ENCODE results near the gene ZNF468.
A peak's percentile ranks its signal among the peaks of the same experiment; 100 is the strongest.
"Not testable (repeated sequence)": the region's sequence is repeated elsewhere in the genome, so short reads cannot be mapped to it uniquely, and the experiment has no call there.

The ZNF468 gene

DNA sequence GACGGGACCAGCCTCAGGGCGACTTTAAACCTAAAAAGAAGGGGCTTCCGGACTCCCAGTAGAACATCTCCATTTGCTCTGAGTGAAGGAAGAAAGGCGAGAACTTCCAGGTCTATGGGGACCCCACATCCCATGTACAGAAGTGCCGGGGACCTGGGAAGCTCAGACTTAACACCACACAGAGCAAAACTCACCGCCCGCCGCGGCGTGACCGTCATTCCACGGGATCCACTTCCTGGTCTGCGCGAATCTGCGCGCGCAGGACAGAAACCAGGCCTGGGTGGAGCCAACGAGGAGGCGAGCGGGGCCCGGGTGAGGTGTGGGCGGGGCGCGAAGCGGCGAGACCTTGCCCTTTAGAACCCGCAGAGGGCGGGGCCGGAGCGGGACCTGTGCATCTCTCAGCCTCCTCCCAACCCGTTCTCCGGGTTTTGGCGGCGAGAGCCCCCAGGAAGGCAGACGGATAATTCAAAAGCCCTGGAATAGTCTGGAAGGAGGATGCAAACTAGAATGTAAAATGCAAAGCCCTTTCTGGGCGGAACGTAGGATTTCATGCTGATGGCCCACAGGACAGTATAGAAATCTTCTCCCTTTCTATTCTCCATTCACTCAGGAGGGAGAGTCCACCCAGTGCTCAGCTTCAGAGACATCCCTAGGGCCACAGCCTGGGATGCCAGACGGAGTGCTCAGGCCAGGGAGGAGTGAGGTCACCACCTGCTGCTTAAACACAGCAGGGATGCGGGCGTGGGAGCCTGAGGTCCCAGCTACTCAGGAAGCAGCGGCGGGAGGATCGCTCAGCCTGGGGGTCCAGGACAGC, at the start of gene ZNF468:
Gene ZNF468 (minus strand): TSS at position 242 of the 814 bp plus-strand sequence. CDS start 3,347 bp downstream, outside the sequence.
- peak; percentile 46 for DNase-seq (ENCODE audit: low spot score)

GRCh38 chr19:52904052-52904780, 46.8 kb upstream of the ZNF468 start:
- DNase-seq (ENCODE audit: low spot score): not testable (repeated sequence)

DNA sequence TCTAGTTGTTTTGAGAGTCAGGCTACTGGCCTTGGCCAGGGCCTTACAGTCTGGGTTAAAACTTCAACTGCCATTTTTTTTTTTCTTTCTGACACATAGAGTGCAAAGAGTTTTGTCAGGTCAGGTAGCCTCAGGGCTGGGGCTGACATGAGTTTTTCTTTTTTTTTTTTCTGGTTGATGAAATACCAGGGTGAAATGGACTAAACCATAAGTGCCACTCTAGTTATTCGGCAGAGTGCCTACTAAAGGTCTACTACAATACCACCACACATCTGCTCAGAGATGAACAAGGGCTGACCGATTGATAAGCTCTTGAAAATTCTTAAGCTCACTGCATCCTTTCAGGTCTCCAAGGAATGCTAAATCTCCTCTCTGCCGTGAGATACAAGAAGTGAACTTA, 44.4 kb upstream of the ZNF468 start:
- DNase-seq (ENCODE audit: low spot score): no peak

DNA sequence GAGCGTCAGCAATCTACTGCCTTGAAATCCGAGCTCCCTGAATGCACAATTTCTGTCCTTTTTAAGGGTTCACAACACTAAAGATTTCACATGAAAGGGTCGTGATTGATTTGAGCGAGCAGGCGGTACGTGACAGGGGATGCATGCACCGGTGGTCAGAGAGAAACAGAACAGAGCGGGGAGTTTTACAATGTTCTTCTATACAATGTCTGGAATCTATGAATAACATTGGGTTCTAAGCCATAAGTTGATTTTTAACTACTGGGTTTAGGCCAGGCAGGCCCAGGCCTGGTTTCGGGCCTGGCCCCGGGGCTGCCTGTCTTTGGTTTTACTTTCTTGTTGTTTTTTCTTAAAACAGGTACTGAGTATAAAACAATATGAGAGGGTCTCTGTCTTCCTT, 41.2 kb upstream of the ZNF468 start:
- not testable (repeated sequence) for DNase-seq (ENCODE audit: low spot score)

DNA sequence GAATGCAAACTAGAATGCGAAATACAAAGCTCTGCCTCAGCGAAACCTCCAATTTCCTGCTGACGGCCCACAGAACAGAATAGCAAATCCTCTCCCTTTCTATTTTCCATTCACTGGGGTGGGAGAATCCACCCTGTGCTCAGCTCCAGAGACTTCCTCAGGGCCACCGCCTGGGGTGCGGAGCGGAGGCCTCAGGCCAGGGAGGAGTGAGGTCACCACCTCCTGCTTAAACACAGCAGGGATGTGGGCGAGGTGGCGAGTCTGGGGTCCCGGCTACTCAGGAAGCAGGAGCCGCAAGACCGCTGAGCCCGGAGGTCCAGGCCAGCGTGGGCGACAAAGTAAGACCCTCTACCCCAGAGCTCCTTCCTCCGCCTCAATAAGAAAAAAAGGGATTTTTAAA, 40.7 kb upstream of the ZNF468 start:
- DNase-seq (ENCODE audit: low spot score): no peak

GRCh38 chr19:52897138-52897935, 39.9 kb upstream of the ZNF468 start, which contains the start of gene ZNF320:
Gene ZNF320 (minus strand): TSS chr19:52897635. CDS start chr19:52890255, 7,380 bp downstream.
- DNase-seq (ENCODE audit: low spot score): peak; percentile 89

DNA sequence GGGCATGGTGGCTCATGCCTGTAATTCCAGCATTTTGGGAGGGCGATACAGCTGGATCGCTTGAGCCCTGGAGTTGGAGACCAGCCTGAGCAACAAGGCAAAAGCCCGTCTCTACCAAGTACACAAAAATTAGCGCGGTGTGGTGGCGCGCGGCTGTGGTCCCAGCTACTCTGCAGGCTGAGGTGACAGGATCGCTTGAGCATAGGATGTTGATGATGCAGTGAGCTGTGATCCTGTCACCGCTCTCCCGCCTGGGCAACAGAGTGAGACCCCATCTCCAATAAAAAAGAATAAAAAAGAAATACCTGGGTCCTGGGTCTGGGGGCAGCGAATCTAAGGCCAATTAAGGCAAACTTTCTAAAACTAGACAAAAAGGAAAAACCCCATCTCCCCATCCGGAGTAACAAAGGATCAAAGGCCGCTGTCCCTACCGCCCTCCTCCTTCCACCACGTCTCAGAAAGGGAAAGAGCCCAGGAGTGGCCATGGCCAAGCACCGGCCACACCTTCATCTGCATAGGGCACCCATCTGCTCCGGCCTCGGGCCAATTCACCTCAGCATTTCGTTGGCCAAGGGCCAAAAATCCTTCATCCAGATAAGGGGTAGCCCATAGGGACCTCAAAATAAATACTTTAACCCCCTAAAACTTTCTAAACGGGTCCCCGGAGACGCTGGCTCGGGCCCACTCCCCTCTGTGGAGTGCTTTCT, 39.2 kb upstream of the ZNF468 start:
- DNase-seq (ENCODE audit: low spot score): no peak

DNA sequence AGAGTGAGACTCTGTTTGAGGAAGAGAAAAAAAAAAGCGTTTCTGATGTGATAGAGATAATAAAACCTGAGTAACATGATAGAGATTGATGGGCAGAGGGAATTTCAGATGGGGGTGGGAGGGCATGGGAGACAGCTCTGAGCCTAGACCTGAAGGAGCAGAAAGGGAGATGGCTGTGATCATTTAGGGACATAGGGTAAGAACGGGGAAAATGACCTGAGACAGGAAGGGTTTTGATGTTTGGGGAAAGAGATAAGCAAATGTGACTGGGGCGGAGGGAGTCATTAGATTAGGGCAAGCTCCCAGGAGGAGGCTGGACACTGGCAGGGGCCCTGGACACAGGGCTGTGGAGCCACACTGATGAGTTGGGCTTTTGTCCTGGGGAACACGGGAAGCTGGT, 33.9 kb upstream of the ZNF468 start:
- no peak for DNase-seq (ENCODE audit: low spot score)

DNA sequence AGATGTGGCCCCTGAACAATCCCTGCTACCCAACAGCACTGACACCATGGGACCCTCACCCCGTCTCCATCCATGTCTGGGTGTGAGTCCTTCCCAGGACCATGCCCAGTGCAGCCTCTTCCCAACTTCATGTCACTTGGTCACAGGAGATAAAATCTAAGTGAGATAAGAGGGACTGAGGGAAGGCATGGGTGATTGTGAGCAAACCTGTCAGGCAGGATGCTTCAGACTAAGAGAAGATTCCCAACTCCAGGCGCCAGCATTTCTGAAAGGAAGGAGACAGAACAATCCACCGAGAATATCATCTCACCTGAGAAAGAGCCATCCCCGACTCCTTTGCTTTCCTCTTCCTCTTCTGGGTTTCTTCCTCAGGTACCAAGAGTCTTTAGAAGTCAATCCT, 32.5 kb upstream of the ZNF468 start:
- no peak for DNase-seq (ENCODE audit: low spot score)

GRCh38 chr19:52889076-52889475, 31.7 kb upstream of the ZNF468 start:
- no peak for DNase-seq (ENCODE audit: low spot score)

DNA sequence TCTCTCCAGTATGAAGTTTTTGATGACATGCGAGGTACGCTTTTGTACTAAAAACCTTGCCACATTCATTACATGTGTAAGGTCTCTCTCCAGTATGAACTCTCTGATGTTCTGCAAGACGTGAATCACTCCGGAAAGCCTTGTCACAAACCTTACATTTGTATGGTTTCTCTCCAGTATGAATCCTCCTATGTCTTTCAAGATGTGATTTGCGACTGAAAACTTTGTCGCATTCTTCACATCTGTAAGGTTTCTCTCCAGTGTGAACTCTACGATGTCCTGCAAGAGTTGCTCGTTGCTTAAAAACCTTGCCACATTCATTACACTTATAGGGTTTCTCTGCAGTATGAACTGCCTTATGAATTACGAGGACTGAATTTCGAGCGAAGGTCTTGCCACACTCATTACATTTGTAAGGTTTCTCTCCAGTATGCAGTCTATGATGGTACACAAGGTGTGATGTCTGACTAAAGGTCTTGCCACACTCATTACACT, 23.5 kb upstream of the ZNF468 start:
- no peak for DNase-seq (ENCODE audit: low spot score)

- not testable (repeated sequence) for DNase-seq (ENCODE audit: low spot score)
Measured at GRCh38 chr19:52872996-52873395, 15.6 kb upstream of the ZNF468 start.

DNA sequence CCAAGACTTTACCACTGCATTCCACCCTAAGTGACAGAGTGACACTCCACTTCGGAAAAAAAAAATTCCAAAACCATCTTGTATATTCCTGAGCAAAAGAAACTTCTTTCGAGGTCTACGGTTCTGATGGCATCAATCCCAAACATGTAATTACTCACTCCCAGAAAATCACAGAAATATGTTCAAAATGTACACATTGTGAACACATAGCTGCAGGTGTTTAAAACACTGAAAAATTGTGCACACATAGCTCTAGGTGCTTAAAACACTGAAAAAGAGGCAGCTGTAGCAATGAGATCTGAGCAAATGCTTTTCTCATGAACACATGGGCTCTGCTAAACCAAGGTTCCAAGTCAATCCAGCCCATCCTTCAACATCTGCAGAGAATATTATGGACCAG, 14.0 kb upstream of the ZNF468 start:
- no peak for DNase-seq (ENCODE audit: low spot score)

DNA sequence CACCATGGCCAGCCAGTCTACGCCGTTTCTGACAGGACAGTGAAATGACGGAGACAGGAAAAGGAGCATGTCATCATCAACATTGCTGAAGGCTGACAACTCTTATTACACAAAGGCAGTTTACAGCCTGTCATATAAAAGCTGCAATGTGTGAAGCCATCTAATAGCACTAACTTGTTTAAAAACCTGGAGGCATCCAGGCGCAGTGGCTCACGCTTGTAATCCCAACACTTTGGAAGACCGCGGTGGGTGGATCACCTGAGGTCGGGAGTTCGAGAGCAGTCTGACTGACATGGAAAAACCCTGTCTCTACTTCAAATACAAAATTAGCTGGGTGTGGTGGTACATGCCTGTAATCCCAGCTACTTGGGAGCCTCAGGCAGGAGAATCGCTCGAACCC, 10.6 kb upstream of the ZNF468 start:
- DNase-seq (ENCODE audit: low spot score): not testable (repeated sequence)

- DNase-seq (ENCODE audit: low spot score): not testable (repeated sequence)
Measured at GRCh38 chr19:52856540-52857377, 660 bp downstream of the ZNF468 start.

DNA sequence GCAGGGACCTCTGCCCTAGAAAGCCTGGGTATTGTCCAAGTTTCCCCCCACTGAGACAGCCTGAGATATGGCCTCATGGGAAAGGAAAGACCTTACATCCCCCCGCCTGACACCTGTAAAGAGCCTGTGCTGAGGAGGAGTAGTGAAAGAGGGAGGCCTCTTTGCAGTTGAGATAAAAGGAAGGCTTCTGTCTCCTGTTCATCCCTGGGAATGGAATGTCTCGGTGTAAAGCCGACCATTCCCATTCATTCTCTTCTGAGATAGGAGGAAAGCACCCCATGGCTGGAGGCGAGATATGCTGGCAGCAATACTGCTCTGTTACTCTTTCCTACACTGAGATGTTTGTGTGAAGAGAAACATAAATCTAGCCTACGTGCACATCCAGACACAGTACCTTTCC, 10.1 kb downstream of the ZNF468 start:
- not testable (repeated sequence) for DNase-seq (ENCODE audit: low spot score)

DNA sequence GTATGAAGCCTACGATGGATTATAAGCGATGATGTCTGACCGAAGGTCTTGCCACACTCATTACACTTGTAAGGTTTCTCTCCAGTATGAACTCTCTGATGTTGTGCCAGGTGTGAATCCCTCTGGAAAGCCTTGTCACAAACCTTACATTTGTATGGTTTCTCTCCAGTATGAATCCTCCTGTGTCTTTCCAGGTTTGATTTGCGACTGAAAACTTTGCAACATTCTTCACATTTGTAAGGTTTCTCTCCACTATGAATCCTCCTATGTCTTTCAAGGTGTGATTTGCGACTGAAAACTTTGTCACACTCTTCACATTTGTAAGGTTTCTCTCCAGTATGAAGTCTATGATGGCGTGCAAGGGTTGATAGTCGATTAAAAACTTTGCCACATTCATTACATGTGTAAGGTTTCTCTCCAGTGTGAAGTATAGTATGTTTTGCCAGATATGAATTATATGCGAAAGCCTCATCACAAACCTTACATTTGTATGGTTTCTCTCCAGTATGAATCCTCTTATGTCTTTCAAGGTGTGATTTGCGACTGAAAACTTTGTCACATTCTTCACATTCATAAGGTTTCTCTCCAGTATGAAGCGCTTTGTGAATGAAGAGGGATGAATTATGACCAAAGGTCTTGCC, 16.5 kb downstream of the ZNF468 start:
- DNase-seq (ENCODE audit: low spot score): not testable (repeated sequence)

DNA sequence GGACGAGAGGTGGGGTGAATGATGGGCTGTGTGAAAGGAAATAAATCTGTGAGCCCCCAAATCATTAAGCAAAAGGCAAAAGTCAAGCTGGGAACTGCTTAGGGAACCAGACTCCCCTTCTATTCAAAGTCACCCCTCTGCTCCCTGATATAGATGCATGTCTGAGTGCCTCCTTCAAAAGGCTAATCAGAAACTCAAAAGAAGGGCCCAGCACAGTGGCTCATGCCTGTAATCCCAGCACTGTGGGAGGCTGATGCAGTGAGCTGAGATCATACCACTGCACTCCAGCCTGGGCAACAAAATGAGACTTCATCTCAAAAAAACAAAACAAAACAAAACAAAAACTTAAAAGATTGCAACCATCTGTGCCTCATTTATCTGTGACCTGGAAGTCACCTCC, 23.1 kb downstream of the ZNF468 start:
- DNase-seq (ENCODE audit: low spot score): not testable (repeated sequence)

DNA sequence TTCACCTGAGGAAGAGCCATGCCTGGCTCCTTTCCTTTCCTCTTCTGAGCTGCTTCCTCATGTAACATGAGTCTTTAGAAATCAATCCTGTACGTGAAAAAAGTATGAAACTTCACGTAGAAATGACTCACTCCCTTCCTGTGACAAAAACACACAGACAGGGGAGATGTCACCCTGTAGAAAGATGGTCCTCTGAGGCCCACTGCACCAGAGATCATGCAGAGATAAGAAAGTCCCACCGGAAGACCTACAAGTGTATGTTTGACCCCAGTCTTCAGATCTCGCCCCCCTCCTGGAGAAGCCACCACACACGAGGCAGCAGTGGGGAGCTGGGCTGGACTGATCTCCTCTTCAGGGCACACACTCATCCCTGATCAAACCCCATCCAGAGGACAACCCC, 23.9 kb downstream of the ZNF468 start:
- not testable (repeated sequence) for DNase-seq (ENCODE audit: low spot score)

DNA sequence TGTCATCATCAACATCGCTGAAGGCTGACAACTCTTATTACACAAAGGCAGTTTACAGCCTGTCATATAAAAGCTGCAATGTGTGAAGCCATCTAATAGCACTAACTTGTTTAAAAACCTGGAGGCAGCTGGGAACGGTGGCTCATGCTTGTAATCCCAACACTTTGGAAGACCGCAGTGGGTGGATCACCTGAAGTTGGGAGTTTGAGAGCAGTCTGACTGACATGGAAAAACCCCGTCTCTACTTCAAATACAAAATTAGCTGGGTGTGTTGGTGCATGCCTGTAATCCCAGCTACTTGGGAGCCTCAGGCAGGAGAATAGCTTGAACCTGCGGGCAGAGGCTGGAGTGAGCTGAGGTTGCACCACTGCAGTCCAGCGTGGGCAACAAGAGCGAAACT, 27.6 kb downstream of the ZNF468 start:
- DNase-seq (ENCODE audit: low spot score): not testable (repeated sequence)

Data from CD4-positive, alpha-beta T cell treated with Interleukin-6 at 100 ng/mL for 8 hours (primary cell).